HEK293 (cell line): ENCODE measurements around the gene KRT15.
A peak's percentile ranks its signal among the peaks of the same experiment; 100 is the strongest.

ENCODE experiments used
- AEBP2 ChIP-seq: fragments of 450-650 bp; formaldehyde crosslinking; IDR thresholded peaks from 2 replicates; pipeline ENCODE4 v1.5.1; 2016; ENCODE audit warnings: missing biosample characterization, missing genetic modification characterization, borderline replicate concordance
- EGR2 ChIP-seq: fragments of 450-650 bp; formaldehyde crosslinking; IDR thresholded peaks from 2 replicates; pipeline ENCODE4 v1.5.1; 2016; ENCODE audit warnings: low read depth, missing biosample characterization, missing genetic modification characterization
- HOXA7 ChIP-seq: sonication (generic); formaldehyde crosslinking; IDR thresholded peaks from 2 replicates; pipeline ENCODE4 v1.8.1; 2022; ENCODE audit warnings: missing genetic modification reagents, borderline replicate concordance
- HOXD13 ChIP-seq: sonication (generic); formaldehyde crosslinking; IDR thresholded peaks from 2 replicates; pipeline ENCODE4 v1.8.0; 2022; ENCODE audit warnings: missing genetic modification reagents, borderline replicate concordance
- PRDM2 ChIP-seq: fragments of 450-650 bp; formaldehyde crosslinking; IDR thresholded peaks from 2 replicates; pipeline ENCODE4 v1.5.1; 2016; ENCODE audit warnings: missing biosample characterization, missing genetic modification characterization, borderline replicate concordance
- ZBTB1 ChIP-seq: fragments of 450-650 bp; formaldehyde crosslinking; IDR thresholded peaks from 2 replicates; pipeline ENCODE4 v1.5.1; 2016; ENCODE audit warnings: missing biosample characterization, missing genetic modification characterization
- ZNF112 ChIP-seq: fragments of 450-650 bp; formaldehyde crosslinking; IDR thresholded peaks from 2 replicates; pipeline ENCODE4 v1.5.0; 2017; ENCODE audit warnings: missing biosample characterization, missing genetic modification characterization
- ZNF114 ChIP-seq: fragments of 450-650 bp; formaldehyde crosslinking; IDR thresholded peaks from 2 replicates; pipeline ENCODE4 v1.5.0; 2017; ENCODE audit warnings: missing biosample characterization, missing genetic modification characterization
- ZNF121 ChIP-seq: fragments of 450-650 bp; formaldehyde crosslinking; IDR thresholded peaks from 2 replicates; pipeline ENCODE4 v1.5.1; 2016; ENCODE audit warnings: missing biosample characterization, missing genetic modification characterization
- ZNF416 ChIP-seq: fragments of 450-650 bp; formaldehyde crosslinking; IDR thresholded peaks from 2 replicates; pipeline ENCODE4 v1.5.1; 2016; ENCODE audit warnings: missing biosample characterization, missing genetic modification characterization
- ZNF426 ChIP-seq: fragments of 450-650 bp; formaldehyde crosslinking; IDR thresholded peaks from 2 replicates; pipeline ENCODE4 v1.5.1; 2017; ENCODE audit warnings: missing biosample characterization, missing genetic modification characterization, mild to moderate bottlenecking, inconsistent platforms, moderate library complexity
- ZNF433 ChIP-seq: fragments of 450-650 bp; formaldehyde crosslinking; IDR thresholded peaks from 2 replicates; pipeline ENCODE4 v1.5.1; 2016; ENCODE audit warnings: missing biosample characterization, missing genetic modification characterization, low read depth
- ZNF501 ChIP-seq: fragments of 450-650 bp; formaldehyde crosslinking; IDR thresholded peaks from 2 replicates; pipeline ENCODE4 v1.5.1; 2016; ENCODE audit warnings: missing biosample characterization, missing genetic modification characterization
- ZNF510 ChIP-seq: fragments of 450-650 bp; formaldehyde crosslinking; IDR thresholded peaks from 2 replicates; pipeline ENCODE4 v1.5.1; 2018; ENCODE audit warnings: mild to moderate bottlenecking, missing genetic modification characterization, missing biosample characterization; ENCODE audit not compliant: insufficient replicate concordance
- ZNF514 ChIP-seq: fragments of 450-650 bp; formaldehyde crosslinking; IDR thresholded peaks from 2 replicates; pipeline ENCODE4 v1.5.1; 2016; ENCODE audit warnings: missing biosample characterization, missing genetic modification characterization
- ZNF561 ChIP-seq: fragments of 450-650 bp; IDR thresholded peaks from 2 replicates; pipeline ENCODE4 v1.5.1; 2018; ENCODE audit warnings: missing biosample characterization, missing genetic modification characterization, borderline replicate concordance
- ZNF580 ChIP-seq: fragments of 450-650 bp; formaldehyde crosslinking; IDR thresholded peaks from 2 replicates; pipeline ENCODE4 v1.5.1; 2016; ENCODE audit warnings: missing biosample characterization, missing genetic modification characterization
- ZNF621 ChIP-seq: fragments of 450-650 bp; formaldehyde crosslinking; IDR thresholded peaks from 2 replicates; pipeline ENCODE4 v1.5.1; 2017; ENCODE audit warnings: missing biosample characterization, missing genetic modification characterization
- ZNF660 ChIP-seq: fragments of 450-650 bp; IDR thresholded peaks from 2 replicates; pipeline ENCODE4 v1.5.1; 2018; ENCODE audit warnings: missing biosample characterization, mild to moderate bottlenecking, missing genetic modification characterization
- ZNF670 ChIP-seq: fragments of 450-650 bp; formaldehyde crosslinking; IDR thresholded peaks from 2 replicates; pipeline ENCODE4 v1.5.1; 2016; ENCODE audit warnings: missing biosample characterization, missing genetic modification characterization, low read depth
- ZNF776 ChIP-seq: fragments of 450-650 bp; formaldehyde crosslinking; IDR thresholded peaks from 2 replicates; pipeline ENCODE4 v1.5.0; 2017; ENCODE audit warnings: missing biosample characterization, missing genetic modification characterization, borderline replicate concordance
- ZNF785 ChIP-seq: fragments of 450-650 bp; formaldehyde crosslinking; IDR thresholded peaks from 2 replicates; pipeline ENCODE4 v1.5.1; 2016; ENCODE audit warnings: missing biosample characterization, missing genetic modification characterization
- ZNF792 ChIP-seq: fragments of 450-650 bp; formaldehyde crosslinking; IDR thresholded peaks from 2 replicates; pipeline ENCODE4 v1.5.1; 2016; ENCODE audit warnings: missing biosample characterization, missing genetic modification characterization
- TF ChIP-seq, protein P1 (sequence below): fragments of 450-650 bp; formaldehyde crosslinking; IDR thresholded peaks from 2 replicates; pipeline ENCODE4 v1.5.1; 2016; ENCODE audit warnings: missing biosample characterization, missing genetic modification characterization, low read depth
- TF ChIP-seq, protein P2 (sequence below): sonication (generic); formaldehyde crosslinking; IDR thresholded peaks from 2 replicates; pipeline ENCODE4 v1.8.1; 2022; ENCODE audit warnings: mild to moderate bottlenecking, moderate library complexity, missing genetic modification reagents
- TF ChIP-seq, protein P3 (sequence below): fragments of 450-650 bp; formaldehyde crosslinking; IDR thresholded peaks from 2 replicates; pipeline ENCODE4 v1.5.1; 2016; ENCODE audit warnings: missing biosample characterization, missing genetic modification characterization

KRT15 gene

GRCh38 chr17:41513168-41513547, 5.5 kb downstream of the KRT15 start (continued):
- TF ChIP-seq ZNF433 (tag by site-specific recombination): no peak
- no peak for TF ChIP-seq AEBP2 (tag by site-specific recombination)
- TF ChIP-seq ZNF112 (tag by site-specific recombination): no peak
- TF ChIP-seq ZNF621 (tag by site-specific recombination): no peak
- no peak for TF ChIP-seq HOXA7 (CRISPR knock-in tag)
- no peak for TF ChIP-seq ZNF121 (tag by site-specific recombination)
- no peak for TF ChIP-seq ZNF114 (tag by site-specific recombination)
- no peak for TF ChIP-seq ZNF785 (tag by site-specific recombination)
- 0 out of 2 replicates have a peak, but pooled peaks have one; percentile 69 for TF ChIP-seq HOXD13
- peak; percentile 97 for TF ChIP-seq ZNF660 (tag by site-specific recombination)
- TF ChIP-seq ZBTB1 (tag by site-specific recombination): no peak
- no peak for TF ChIP-seq ZNF776 (tag by site-specific recombination)
- no peak for TF ChIP-seq ZNF501 (tag by site-specific recombination)
- no peak for TF ChIP-seq ZNF416
- no peak for TF ChIP-seq ZNF426 (tag by site-specific recombination)
- TF ChIP-seq, protein P1, sequence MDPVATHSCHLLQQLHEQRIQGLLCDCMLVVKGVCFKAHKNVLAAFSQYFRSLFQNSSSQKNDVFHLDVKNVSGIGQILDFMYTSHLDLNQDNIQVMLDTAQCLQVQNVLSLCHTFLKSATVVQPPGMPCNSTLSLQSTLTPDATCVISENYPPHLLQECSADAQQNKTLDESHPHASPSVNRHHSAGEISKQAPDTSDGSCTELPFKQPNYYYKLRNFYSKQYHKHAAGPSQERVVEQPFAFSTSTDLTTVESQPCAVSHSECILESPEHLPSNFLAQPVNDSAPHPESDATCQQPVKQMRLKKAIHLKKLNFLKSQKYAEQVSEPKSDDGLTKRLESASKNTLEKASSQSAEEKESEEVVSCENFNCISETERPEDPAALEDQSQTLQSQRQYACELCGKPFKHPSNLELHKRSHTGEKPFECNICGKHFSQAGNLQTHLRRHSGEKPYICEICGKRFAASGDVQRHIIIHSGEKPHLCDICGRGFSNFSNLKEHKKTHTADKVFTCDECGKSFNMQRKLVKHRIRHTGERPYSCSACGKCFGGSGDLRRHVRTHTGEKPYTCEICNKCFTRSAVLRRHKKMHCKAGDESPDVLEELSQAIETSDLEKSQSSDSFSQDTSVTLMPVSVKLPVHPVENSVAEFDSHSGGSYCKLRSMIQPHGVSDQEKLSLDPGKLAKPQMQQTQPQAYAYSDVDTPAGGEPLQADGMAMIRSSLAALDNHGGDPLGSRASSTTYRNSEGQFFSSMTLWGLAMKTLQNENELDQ (tag by site-specific recombination): no peak
- no peak for TF ChIP-seq ZNF670 (tag by site-specific recombination)
- peak; percentile 60; the same call in 1 of the 2 replicates for TF ChIP-seq EGR2
- TF ChIP-seq ZNF514: no peak
- TF ChIP-seq, protein P2, sequence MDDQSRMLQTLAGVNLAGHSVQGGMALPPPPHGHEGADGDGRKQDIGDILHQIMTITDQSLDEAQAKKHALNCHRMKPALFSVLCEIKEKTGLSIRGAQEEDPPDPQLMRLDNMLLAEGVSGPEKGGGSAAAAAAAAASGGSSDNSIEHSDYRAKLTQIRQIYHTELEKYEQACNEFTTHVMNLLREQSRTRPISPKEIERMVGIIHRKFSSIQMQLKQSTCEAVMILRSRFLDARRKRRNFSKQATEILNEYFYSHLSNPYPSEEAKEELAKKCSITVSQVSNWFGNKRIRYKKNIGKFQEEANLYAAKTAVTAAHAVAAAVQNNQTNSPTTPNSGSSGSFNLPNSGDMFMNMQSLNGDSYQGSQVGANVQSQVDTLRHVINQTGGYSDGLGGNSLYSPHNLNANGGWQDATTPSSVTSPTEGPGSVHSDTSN: no peak
- TF ChIP-seq ZNF510 (tag by site-specific recombination): no peak
- TF ChIP-seq ZNF561: peak; percentile 75; the same call in 1 of the 2 replicates
- TF ChIP-seq PRDM2: no peak
- 0 out of 2 replicates have a peak, but pooled peaks have one; percentile 11 for TF ChIP-seq ZNF580
- TF ChIP-seq ZNF792: no peak
- TF ChIP-seq, protein P3, sequence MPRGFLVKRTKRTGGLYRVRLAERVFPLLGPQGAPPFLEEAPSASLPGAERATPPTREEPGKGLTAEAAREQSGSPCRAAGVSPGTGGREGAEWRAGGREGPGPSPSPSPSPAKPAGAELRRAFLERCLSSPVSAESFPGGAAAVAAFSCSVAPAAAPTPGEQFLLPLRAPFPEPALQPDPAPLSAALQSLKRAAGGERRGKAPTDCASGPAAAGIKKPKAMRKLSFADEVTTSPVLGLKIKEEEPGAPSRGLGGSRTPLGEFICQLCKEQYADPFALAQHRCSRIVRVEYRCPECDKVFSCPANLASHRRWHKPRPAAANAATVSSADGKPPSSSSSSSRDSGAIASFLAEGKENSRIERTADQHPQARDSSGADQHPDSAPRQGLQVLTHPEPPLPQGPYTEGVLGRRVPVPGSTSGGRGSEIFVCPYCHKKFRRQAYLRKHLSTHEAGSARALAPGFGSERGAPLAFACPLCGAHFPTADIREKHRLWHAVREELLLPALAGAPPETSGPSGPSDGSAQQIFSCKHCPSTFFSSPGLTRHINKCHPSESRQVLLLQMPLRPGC (tag by site-specific recombination): no peak
